GM12872 (cell line): ENCODE results near the gene PC.

ENCODE experiments used
- TF ChIP-seq, protein P1 (sequence below): IDR thresholded peaks from 3 replicates; pipeline ENCODE4 v1.5.1; 2011; ENCODE audit warnings: low read depth, mild to moderate bottlenecking, low read length, moderate library complexity; ENCODE audit not compliant: insufficient read depth

Gene PC

DNA sequence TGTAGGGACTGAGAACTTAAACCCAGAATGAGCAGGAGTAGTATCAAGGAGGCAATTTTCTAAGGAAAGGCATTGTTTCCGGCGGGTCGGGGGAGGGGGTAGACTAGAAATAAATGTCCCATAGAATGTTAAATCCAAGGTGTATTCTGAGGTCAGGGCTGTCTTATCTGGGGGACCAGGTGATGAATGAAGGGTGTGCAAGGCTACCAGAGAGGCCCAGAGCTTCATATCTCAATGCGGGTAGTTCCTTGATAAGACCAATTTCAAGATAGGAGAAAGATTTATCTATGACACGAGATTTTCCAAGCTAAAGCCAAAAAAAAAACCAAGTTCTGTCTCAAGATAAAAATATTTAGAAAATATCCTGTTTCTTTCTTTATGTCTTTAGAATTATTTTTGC, 123.2 kb downstream of the PC start:
- TF ChIP-seq, protein P1, sequence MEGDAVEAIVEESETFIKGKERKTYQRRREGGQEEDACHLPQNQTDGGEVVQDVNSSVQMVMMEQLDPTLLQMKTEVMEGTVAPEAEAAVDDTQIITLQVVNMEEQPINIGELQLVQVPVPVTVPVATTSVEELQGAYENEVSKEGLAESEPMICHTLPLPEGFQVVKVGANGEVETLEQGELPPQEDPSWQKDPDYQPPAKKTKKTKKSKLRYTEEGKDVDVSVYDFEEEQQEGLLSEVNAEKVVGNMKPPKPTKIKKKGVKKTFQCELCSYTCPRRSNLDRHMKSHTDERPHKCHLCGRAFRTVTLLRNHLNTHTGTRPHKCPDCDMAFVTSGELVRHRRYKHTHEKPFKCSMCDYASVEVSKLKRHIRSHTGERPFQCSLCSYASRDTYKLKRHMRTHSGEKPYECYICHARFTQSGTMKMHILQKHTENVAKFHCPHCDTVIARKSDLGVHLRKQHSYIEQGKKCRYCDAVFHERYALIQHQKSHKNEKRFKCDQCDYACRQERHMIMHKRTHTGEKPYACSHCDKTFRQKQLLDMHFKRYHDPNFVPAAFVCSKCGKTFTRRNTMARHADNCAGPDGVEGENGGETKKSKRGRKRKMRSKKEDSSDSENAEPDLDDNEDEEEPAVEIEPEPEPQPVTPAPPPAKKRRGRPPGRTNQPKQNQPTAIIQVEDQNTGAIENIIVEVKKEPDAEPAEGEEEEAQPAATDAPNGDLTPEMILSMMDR = no peak

DNA sequence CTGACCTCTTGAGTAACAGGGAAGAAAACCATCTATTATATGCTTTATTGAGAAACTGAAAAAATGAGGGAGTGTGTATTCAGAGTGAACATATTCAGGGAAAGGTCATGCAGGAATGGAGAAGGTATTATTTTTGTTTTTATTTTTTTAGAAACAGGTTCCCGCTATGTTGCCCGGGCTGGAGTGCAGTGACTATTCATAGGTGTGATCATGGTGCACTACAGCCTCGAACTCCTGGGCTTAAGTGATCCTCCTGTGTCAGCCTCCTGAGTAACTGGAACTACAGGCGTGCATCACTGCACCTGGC, 123.7 kb downstream of the PC start:
- TF ChIP-seq, protein P1 = no peak

DNA sequence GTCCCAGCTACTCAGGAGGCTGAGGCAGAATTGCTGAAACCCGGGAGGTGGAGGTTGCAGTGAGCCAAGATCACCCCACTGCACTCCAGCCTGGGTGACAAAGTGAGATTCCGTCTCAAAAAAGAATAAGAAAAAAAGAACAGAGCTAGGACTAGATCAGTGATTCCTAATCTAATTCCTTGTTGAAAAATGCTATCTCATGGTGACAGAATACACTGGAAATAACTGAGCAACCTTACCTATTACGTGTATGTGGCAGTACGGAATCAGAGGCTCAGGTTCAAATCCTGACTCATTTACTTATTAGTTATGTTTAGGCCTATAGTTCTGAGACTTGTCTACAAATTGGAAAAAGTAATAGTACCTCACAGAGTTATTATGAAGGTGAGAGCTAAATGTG, 134.5 kb downstream of the PC start:
- TF ChIP-seq, protein P1 = no peak

DNA sequence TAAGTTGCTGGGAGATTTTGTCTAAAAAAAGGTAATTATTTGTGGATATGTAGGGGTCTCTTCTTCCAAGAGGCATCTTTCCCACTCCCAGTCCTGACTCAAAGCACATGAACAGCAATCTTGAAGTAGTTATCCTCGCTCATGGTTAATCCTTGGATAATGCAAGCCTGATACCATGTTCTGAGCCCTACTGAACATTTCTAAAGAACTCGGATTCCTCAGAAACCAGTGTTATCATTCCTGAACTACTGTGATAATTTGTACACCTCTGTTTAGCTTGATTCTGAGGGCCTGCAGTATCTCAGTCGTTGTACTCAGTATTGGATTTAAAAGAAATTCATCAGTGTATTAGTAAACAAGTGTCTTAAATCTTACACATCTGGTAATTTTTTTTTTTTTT, 137.3 kb downstream of the PC start:
- TF ChIP-seq, protein P1 = no peak

DNA sequence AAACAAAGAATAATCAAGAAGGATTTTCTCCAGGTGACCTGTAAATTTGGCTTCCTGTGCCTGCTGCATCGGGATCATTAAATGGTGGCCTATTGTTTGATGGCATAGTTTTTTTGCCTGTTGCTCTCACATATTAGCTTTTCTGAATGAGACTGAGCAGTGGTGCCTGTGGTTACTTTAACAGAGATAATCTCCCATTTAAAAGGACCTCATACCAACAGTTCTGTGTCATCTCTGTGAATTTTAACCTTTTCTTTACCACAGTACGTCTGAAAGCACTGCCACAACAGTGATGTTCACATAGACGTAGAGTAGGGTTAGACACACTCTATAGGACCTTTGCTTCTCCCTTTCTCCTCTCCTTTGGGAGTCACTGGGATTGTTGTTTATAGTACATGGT, 137.8 kb downstream of the PC start:
- TF ChIP-seq, protein P1 = no peak

DNA sequence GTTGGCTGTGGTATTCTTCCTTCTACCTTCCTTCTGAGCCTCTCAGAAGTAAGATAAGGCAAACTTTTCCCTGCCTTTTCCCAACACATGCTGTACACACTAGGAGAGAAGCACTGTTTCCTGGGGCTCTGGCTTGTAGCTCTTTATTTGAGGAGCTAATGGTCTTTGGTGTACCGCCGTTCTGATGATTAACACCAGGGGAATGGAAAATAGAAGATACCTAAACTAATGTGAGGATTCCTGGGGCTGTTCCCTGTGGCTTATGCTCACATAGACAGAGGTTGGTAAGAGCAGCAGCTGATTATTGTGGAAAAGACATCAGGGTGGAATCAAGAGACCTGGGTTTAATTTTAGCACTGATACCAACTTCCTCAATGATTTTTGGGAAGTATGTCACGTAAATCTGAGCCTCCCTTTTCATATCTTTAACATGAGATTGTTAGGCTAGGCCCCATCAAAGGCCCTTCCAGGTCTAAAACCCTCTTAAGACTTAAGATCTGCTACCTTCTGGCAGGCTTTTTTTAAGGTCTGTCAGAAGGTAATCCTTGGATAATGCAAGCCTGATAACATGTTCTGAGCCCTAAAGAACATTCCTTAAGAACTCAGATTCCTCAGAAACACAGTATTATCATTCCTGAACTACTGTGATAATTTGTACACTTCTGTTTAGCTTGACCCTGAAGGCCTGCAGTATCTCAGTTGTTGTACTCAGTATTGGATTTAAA, 139.8 kb downstream of the PC start:
- TF ChIP-seq, protein P1 = no peak

DNA sequence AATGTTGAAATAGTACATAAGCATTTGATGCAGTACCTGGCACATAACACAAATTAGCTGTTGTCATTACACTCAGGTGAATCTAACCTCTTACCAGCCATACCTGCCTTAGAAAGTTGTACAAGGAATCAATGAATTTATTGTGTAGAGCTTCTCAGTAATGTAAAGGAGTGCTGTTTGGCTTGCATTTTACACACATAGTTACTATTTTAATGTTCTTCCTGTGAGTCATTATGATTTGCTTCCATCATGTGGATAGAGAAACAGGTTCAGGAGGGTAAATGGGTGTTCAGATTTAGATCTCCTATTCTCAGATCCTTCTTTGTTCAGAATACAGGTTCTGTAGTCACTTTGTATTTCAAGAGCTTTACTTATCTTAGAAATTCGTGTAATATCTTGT, 142.5 kb downstream of the PC start:
- TF ChIP-seq, protein P1 = no peak
